Adipocyte (in vitro differentiated cells): ENCODE results near the gene KCP.
A peak's percentile ranks its signal among the peaks of the same experiment; 100 is the strongest.

Source experiments
- DNase-seq: peaks from one replicate; pipeline ENCODE4 v3.0.0-alpha.2; 2015; ENCODE audit warnings: low read depth
- H3K27me3 ChIP-seq: replicated peaks from 2 replicates; pipeline ENCODE4 v1.7.0; 2013; ENCODE audit warnings: mild to moderate bottlenecking, low read length, moderate library complexity; ENCODE audit not compliant: control insufficient read depth, insufficient read depth
- H3K36me3 ChIP-seq: 2 replicates; pipeline ENCODE4 v1.7.0; 2013; ENCODE audit warnings: low read length, mild to moderate bottlenecking, moderate library complexity; ENCODE audit not compliant: control insufficient read depth, insufficient read depth, severe bottlenecking
- H3K4me1 ChIP-seq: 2 replicates; pipeline ENCODE4 v1.7.0; 2013; ENCODE audit warnings: mild to moderate bottlenecking, low read length, moderate library complexity; ENCODE audit not compliant: control insufficient read depth, insufficient read depth
- H3K4me3 ChIP-seq: 2 replicates; pipeline ENCODE4 v1.7.0; 2013; ENCODE audit warnings: mild to moderate bottlenecking, low read length, moderate library complexity
- H3K9ac ChIP-seq: 2 replicates; pipeline ENCODE4 v1.7.0; 2013; ENCODE audit warnings: mild to moderate bottlenecking, low read length, moderate library complexity
- H3K9me3 ChIP-seq: 2 replicates; pipeline ENCODE4 v1.7.0; 2013; ENCODE audit warnings: mild to moderate bottlenecking, low read length, moderate library complexity; ENCODE audit not compliant: control insufficient read depth

The KCP gene

DNA sequence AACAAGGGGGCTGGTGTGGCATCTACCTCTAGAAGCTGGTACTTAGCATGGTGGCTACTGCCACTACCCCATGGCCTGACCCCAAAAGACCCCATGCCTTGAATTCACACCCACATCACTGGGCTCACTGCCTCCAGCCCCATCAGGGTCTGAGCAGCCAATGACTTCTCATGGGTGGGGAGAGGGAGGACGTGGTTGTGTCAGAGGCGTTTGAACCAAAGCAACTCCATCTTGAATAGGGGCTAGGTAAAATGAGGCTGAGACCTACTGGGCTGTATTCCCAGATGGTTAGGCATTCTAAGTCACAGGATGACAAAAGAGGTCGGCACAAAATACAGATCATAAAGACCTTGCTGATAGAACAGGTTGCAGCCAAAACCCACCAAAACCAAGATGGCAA lies 15.2 kb downstream of the KCP start:
- DNase-seq: no peak
- Histone ChIP-seq H3K4me3 (no peak overlapping the region), H3K9ac (no peak overlapping the region), H3K36me3 (no peaks in the 10 kb centered on the region), H3K4me1 (peaks cover 10% of the 10 kb centered on the region), H3K27me3 (peaks cover 3% of the 10 kb centered on the region), H3K9me3 (peaks cover 11% of the 10 kb centered on the region)

DNA sequence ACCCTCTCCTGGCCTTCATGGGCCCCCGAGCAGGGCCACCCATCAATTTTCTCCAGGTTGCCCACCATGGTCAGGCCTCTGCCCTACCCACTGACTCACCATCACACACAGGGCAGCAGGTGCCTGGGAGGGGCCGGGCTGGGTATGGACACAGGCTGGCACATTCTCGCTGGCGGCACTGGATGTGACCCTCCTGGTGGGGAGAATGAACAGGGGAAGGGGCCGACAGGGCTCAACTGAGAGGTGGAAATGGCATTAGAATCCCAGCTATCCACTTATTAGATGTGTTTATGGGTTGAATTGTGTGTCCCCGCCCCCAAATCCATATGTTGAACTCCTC lies 16.4 kb downstream of the KCP start:
- peaks cover 6% of the 10 kb centered on the region for H3K27me3 ChIP-seq
- no peak overlapping the region for H3K9ac ChIP-seq
- H3K4me1 ChIP-seq: peaks cover 10% of the 10 kb centered on the region
- no peak overlapping the region for H3K4me3 ChIP-seq
- no peaks in the 10 kb centered on the region for H3K36me3 ChIP-seq
- no peak for DNase-seq
- H3K9me3 ChIP-seq: peaks cover 3% of the 10 kb centered on the region

DNA sequence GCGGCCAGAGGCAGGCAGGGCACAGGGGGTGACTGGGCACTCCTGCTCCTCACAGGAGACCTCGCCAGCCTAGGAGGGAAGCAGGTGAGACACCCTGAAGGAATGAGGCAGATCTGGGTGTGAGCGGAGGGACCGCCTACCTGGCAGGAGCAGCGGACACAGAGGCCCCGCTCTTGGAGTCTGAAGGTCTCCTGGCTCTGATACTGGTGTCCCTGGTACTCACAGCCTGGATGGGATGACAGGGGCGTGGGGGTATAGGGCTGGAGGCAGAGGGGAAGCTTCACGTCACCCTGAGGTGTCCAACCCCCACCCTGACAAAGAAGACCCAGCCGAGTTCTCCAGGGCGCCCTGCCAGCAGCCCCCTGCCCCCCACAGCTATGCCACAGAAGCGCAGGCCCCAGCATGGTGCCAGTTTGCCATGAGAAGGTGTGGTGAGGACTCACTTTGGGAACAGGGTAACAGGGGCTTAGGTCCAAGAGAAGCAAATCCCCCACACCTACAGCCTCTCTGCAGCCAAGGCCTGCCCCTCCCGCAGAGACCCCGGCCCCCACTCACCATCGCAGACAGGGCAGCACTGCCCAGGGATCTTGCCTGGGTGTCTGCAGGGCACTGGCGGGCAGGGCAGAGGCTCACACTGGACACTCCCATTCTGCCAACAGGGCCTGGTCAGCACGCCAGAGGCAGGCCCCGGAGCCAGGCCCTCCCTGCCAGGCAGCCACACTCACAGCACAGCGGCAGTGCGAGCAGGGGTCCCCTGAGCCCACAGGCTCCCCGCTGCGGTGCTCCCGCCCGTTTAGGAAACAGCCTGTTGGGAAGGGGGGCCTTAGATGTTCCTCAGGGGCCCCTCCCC lies 17.0 kb downstream of the KCP start:
- DNase-seq: no peak

DNA sequence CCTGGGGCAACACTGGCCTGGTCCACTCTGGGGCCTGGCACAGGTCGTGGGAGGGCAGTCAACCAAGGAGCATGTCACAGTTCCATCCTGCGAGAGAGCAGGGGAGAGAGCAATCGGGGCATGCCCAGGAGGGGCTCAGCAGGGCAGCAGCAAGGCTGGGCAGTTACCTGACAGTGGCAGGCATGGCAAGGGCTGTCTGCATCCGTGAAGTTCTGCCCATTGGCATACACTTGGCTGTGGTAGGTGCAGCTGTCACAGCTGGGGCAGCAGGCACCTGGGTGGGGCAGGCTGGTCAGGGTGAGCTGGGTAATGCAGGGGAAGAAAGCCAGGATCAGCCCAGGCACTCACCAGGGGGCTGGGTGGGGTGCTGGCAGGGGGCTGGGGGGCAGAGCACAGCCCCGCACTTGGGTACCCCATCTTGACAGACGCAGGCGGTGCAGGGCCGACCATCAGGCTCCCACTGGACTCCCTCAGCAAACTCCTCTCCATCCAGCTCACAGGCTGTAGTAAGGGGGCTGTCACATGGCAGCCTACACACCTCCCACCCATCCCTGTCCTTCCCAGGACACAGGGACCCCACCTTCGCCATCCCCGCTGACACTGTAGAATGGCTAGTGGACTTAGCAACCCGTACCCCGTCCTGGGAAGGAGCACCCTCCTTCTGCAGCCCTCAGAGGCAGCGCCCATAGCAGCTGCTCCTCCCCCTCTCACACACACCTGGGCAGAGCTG lies 17.8 kb downstream of the KCP start:
- Histone ChIP-seq H3K9ac (no peak overlapping the region), H3K4me3 (no peak overlapping the region), H3K9me3 (no peaks in the 10 kb centered on the region), H3K4me1 (peaks cover 3% of the 10 kb centered on the region), H3K36me3 (no peaks in the 10 kb centered on the region), H3K27me3 (peaks cover 11% of the 10 kb centered on the region)
- no peak for DNase-seq

More for the DNA sequence above, 17.0 kb downstream of the KCP start:
- Histone ChIP-seq H3K9ac (no peak overlapping the region), H3K27me3 (peaks cover 10% of the 10 kb centered on the region), H3K4me3 (no peak overlapping the region), H3K9me3 (no peaks in the 10 kb centered on the region), H3K4me1 (peaks cover 10% of the 10 kb centered on the region), H3K36me3 (no peaks in the 10 kb centered on the region)

DNA sequence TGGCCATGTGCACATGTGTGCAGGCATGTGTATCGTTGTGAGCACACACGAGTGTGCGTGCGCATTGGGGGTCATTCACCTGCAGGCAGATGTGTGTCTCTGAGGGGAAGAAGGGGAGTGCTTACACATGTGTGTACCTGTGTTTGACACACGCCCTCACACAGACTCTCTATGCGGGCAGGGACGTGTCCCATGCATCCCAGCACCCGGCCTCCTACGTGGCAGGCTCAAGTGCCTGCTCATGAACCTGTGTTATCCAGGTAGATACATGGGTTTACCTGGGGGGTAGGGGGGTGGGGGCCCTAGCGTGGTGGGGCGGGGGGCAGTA lies 18.6 kb downstream of the KCP start:
- peaks cover 11% of the 10 kb centered on the region for H3K27me3 ChIP-seq
- H3K36me3 ChIP-seq: no peaks in the 10 kb centered on the region
- H3K9me3 ChIP-seq: no peaks in the 10 kb centered on the region
- H3K4me3 ChIP-seq: no peak overlapping the region
- no peak overlapping the region for H3K9ac ChIP-seq
- DNase-seq: no peak
- H3K4me1 ChIP-seq: no peaks in the 10 kb centered on the region

DNA sequence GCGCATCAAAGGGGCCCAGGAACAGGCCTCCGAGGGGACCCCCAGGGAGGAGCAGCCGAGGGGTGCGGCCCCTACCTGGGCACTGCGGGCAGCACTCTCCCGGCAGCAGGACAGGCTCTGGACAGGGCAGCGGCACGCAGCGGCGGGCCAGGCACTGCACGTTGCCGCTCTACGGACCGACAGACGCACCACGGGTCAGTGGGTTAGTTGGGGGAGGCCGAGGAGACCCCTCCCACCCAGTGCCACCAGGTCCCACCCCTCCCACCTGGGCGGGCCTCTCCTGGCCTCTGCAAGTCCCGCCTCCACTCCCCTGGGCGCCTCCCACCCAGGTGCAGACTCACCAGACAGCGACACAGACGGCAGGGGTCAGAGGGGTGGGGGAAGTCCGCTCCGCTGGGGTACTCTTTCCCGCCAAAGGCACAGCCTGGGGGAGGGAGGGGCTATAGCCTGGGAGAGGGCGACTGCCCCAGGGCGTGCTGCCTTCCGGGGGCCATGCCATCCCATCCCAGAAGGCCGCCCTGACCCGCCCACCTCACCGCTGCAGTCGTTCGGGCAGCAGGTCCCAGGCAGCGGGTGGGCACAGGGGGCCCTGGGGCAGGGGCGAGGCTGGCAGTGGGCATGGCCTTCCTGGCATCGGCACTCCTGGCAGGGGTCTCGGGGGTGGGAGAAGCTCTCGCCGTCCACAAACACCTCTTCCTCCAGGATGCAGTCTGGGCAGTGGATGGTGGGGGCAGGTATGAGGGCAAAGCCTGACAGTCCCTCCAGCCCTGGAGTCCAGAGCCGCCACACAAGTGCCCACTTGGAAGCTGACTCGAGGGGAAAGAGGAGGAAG lies 19.2 kb downstream of the KCP start:
- no peak for DNase-seq
- Histone ChIP-seq H3K27me3 (peaks cover 11% of the 10 kb centered on the region), H3K9me3 (no peaks in the 10 kb centered on the region), H3K4me3 (no peak overlapping the region), H3K4me1 (no peaks in the 10 kb centered on the region), H3K36me3 (no peaks in the 10 kb centered on the region), H3K9ac (no peak overlapping the region)

DNA sequence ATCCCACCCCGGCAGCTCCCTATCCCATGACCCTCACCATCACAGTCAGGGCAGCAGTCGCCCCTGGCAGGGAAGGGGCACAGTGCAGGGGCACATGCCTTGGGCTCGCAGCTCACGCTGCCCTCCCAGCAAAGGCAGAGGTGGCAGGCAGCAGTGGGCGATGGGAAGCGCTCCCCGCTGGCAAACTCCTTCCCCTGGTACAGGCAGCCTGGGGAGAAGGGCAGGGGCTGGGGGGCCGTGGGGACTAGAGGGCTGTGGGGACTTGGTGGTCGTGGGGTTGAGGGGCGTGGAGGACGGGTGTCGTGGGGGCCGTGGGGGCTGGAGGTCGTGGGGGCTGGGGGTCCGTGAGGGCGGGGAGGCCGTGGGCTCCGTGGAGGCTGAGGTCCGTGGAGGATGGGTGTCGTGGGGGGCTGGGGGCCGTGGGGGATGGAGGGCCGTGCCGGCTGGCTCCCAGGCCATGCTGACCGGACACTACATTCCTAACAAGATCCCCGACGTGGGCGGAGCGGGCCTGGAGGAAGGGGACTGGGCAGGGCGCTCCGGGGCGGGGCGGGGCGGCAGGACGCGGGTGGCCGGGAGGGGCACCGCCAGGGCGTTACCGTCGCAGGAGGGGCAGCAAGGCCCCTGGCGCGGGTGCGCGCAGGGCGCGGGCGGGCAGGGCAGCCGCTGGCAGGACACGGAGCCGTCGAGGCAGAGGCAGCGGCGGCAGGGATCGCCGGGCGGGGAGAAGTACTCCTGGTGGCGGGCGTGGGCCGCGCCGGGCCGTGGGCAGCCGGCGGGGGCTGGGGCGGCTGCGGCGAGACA lies 20.0 kb downstream of the KCP start:
- no peaks in the 10 kb centered on the region for H3K4me1 ChIP-seq
- no peaks in the 10 kb centered on the region for H3K36me3 ChIP-seq
- peak; percentile 63 for DNase-seq
- H3K27me3 ChIP-seq: peaks cover 16% of the 10 kb centered on the region
- H3K4me3 ChIP-seq: no peak overlapping the region
- no peak overlapping the region for H3K9ac ChIP-seq
- no peaks in the 10 kb centered on the region for H3K9me3 ChIP-seq

DNA sequence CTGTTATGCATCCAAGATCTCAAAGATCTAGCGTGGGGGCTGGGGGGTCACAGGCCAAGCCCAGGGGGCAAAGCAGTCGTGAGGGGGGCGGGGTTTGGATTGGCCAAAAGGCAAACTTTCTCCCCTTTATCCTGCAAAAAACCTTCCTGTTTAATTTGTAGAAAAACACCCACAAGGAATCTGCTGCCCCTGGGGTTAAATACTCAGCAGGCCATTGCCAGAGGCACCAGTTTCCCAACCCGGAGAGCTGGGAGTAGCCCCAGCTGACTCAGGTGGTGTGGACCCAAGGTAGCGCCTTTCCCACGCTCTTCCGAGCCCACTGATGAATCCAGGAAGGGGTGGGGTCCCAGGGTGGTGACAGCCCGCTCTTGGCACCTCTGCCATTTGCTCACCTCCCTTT lies 21.4 kb downstream of the KCP start:
- H3K4me3 ChIP-seq: no peak overlapping the region
- H3K27me3 ChIP-seq: peaks cover 26% of the 10 kb centered on the region
- DNase-seq: no peak
- no peaks in the 10 kb centered on the region for H3K9me3 ChIP-seq
- H3K9ac ChIP-seq: no peak overlapping the region
- H3K4me1 ChIP-seq: no peaks in the 10 kb centered on the region
- no peaks in the 10 kb centered on the region for H3K36me3 ChIP-seq

DNA sequence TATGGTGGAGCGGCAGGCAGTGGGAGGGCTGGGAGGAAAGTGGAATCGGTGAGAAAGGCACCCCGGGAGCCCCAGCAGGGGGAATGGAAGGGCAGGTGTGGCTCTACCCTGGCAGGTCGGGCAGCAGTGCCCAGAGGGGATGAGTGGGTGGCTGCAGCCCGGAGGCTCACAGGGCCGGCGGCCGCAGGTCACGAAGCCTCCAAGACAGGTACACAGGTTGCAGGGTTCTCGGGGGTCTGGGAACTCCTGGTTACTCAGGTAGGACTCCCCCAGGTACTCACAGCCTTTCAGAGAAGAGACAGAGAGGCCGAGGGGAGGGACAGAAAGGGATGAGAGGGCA lies 21.8 kb downstream of the KCP start:
- H3K36me3 ChIP-seq: no peaks in the 10 kb centered on the region
- H3K27me3 ChIP-seq: peaks cover 26% of the 10 kb centered on the region
- no peak overlapping the region for H3K4me3 ChIP-seq
- H3K4me1 ChIP-seq: no peaks in the 10 kb centered on the region
- no peaks in the 10 kb centered on the region for H3K9me3 ChIP-seq
- DNase-seq: no peak
- H3K9ac ChIP-seq: no peak overlapping the region

DNA sequence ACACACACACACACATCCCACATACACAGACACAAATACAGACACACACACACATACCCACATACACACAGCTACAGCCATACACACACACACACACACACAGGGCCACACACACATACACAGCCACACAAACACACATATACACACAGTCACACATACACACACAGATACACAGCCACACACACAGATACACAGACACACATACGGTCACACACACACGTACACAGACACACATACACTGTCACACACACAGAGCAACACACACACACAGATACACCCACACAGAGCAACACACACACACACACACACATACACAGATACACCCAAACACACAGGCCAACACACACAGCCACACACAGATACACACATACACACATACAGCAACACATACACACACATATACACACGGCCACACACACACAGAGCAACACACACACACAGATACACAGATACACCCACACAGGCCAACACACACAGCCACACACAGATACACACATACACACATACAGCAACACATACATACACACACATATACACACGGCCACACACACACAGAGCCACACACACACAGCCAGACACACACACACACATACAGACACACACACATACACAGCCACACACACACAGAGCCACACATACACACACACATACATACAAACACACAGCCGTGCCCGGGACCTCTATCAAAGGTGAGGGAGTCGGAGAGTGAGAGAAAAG lies 22.3 kb downstream of the KCP start:
- no peaks in the 10 kb centered on the region for H3K4me1 ChIP-seq
- H3K36me3 ChIP-seq: no peaks in the 10 kb centered on the region
- peaks cover 26% of the 10 kb centered on the region for H3K27me3 ChIP-seq
- no peak for DNase-seq
- no peaks in the 10 kb centered on the region for H3K9me3 ChIP-seq
- no peak overlapping the region for H3K9ac ChIP-seq
- no peak overlapping the region for H3K4me3 ChIP-seq
